HG03039 (cell line): Measurements from ENCODE around the gene MOK.

Source experiments
- ATAC-seq: cut with Tn5 transposase; IDR thresholded peaks from one replicate; pipeline ENCODE4 v1.9.1; 2021; ENCODE audit warnings: mild to moderate bottlenecking, moderate library complexity; ENCODE audit not compliant: unreplicated experiment

Gene MOK

DNA sequence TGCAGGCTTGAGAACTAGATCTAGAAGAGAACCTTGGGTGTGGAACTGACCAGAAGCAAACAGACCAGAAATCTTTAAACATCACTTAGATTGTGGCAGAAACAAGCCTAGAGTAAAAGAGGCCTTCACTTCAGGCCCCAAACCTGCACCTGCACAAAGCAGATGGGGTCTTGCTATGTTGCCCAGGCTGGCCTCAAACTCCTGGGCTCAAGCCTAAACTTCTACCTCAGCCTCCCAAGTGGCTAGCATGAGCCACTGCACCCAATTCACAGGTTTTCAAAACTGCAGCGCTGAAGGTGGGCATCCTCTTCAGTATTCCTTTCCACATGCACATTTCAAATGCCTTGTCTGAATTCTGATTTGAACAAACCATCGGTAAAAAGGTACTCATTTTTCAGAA is 19.9 kb downstream of the MOK start:
- ATAC-seq, result no peak

- ATAC-seq, result no peak
Measured at GRCh38 chr14:102283631-102284129, 21.3 kb downstream of the MOK start.

DNA sequence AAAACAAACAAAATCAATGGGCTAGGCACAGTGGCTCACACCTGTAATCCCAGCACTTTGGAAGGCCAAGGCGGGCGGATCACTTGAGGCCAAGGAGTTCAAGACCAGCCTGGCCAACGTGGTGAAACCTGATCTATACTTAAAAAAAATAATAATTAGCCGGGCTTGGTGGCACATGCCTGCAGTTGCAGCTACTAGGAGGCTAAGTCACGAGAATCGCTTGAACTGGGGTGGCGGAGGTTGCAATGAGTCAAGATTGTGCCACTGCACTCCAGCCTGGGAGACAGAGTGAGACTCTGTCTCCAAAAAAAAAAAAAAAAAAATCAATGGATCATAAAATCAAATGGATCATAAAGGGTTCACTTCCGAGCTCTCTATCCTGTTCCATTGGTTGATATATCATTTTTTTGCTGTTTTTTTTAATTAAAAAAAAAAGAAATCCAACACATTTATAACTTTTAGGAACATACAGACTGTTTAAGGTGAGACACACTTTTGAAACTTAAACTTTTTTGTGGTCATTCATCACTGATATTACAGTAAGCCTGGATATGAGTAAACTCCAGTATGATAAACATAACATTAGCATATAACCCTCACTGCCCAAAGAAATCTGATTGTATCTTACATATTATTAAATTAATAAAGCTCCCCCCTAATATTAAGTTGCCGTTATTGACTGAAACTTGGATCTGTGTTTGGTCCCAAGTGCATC is 22.1 kb downstream of the MOK start:
- no peak for ATAC-seq

GRCh38 chr14:102280376-102280962 is 24.5 kb downstream of the MOK start:
- no peak for ATAC-seq

DNA sequence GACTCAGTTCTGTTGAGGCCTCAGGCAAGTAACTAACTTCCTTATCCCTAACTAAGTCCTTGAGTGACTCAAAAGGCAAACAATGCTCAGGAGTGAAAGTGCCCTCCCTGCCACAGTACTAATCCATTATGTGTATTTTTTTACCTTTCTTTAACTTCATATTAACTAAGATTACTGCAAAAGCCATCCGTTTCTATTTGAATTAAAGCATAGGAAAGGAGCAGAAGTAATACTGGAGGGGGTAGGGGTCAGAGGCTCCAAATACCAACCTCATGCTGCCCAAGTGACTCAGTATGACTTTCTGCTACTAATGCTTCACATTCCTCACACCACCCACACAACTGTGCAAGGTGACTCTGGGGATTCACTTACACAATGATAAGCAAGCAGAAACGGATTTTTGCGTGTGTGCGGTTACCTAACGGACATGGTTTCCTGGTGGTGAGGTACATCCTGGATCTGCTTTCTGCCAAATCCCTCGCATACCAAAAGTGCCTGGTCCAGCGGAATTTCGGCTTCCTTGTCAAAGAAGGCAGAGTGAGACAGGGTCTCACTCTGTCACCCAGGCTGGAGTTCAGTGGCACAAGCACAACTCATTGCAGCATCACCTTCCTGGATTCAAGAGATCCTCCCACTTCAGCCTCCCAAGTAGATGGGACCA is 25.1 kb downstream of the MOK start:
- no peak for ATAC-seq

GRCh38 chr14:102279282-102279681 is 25.7 kb downstream of the MOK start:
- no peak for ATAC-seq

- ATAC-seq, result no peak
Measured at GRCh38 chr14:102278631-102278935, 26.4 kb downstream of the MOK start.

- no peak for ATAC-seq
Measured at GRCh38 chr14:102277874-102278630, 26.9 kb downstream of the MOK start.

GRCh38 chr14:102275866-102276265 is 29.1 kb downstream of the MOK start:
- ATAC-seq, result no peak

GRCh38 chr14:102272392-102272791 is 32.6 kb downstream of the MOK start:
- no peak for ATAC-seq

GRCh38 chr14:102264775-102265174 is 40.2 kb downstream of the MOK start:
- no peak for ATAC-seq

- ATAC-seq, result no peak
Measured at GRCh38 chr14:102264355-102264754, 40.6 kb downstream of the MOK start.

- ATAC-seq, result no peak
Measured at GRCh38 chr14:102262929-102263462, 42.0 kb downstream of the MOK start.

DNA sequence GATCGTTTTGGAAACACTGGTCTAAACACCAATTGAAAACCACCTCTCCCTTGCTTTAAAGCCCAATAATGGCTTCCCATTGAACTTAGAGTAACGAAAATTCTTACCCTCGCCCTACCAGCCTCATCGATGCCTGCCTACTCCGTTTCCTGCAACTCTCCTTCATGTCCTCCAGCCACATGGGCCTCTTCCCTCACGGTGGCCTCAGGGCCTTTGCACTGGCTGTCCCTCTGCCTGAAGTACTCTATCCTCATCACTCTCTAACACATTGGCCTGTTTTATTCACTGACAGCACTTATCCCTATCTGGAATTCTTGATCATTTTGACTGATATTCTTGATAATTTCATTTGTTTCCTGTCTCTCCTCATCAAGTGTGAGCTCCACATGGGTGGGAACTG is 46.8 kb downstream of the MOK start:
- ATAC-seq, result no peak

DNA sequence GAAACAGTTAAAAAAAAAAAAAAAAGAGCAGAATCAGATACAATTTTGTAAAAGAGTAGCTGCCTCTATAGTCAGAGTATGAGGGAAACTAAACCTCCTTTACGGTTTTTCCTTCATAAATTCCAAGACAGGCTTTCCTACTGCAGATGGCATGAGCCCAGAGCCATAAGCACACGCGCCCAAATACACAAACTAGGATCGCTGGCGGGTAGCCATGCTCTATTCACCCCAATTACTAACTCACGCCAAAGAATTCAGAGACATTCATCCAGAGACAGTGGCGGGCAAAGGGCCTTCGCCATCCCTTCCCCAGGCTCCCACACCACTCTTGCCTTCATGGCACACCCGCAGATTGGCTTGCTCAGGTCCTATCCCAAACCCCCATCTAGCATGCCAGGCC is 48.2 kb downstream of the MOK start:
- ATAC-seq, result no peak

GRCh38 chr14:102255401-102256190 is 49.4 kb downstream of the MOK start:
- no peak for ATAC-seq

DNA sequence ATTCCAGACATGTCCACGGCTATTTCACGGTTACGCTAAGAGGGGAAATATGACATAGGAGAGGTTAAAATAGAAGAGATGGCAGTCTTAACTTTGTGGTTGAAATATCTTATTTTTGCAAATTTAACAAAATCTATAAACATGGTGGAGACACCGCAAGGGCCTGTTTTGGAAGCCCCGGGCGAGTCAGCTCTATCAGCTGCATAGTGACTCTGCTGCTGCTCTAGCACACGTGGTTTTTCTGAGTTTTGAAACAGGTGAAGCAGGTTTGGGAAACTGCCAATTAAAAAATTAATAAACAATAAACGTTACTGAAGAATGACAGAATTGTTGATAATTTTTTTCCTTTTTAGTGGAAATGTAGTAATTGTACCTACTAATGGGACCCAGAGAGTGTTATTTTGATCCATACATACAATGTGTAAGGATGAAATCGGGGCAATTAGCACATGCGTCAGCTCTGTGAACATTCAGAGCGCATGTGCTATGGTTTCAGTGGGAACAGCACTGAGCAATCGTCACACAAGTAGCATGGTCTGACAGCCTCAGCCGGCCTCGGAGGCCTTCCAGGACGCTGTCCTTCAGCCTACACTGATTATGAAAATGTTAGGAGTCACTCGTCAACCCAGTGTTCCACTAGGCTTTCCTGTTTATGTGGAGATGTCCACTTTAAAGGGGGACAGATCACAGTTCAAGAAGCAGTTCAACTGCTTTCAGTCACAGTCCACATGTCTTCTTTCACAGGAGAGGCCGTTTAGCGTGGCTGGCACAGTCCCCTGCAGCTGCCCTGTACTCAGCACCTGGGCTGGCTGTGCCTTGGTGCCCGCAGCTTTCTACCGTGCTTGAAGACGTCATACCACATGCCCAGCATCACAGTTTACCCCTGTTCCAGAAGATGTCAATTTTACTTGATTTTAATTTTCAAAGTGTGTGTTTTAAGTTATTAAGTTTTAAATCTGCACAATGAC is 51.8 kb downstream of the MOK start:
- ATAC-seq, result no peak

DNA sequence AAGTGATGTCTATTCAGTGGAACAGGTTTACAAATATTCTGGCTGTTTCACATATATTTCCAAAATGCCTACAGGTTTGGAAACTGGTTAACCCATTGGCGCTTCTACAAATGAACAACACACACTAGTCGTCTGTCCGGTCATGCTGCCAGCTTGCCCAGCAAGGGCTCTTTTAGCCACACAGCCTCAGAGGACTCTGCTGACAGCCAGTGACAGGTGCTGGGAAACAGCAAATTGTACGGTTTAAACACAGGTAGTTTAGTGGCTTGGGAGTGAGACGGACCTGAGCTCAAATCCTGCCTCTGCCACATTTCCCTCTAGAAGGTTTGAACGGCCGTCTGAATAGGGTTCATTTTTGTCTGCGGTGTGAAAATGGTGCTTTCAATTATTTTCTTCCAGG is 53.8 kb downstream of the MOK start:
- ATAC-seq, result no peak

DNA sequence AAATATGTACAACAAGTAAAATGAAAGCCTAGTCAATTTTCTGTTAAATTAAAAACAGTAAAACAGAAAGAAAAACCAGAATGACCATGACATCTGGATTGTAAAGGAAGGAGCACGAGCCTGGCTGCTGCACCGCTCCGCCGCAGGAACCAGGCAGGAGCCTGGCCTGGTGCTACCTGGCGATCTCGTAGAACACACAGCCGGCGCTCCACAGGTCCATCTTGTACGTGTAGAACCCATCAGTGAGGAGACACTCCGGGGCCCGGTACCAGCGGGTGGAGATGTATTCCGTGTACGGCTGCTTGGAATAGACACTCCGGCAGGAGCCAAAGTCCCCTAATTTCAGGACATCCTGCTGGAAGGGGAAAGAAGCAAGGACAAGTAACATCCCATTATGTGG is 54.3 kb downstream of the MOK start:
- no peak for ATAC-seq
